ENCODE measurements around the gene RPLP2.

The RPLP2 gene

DNA sequence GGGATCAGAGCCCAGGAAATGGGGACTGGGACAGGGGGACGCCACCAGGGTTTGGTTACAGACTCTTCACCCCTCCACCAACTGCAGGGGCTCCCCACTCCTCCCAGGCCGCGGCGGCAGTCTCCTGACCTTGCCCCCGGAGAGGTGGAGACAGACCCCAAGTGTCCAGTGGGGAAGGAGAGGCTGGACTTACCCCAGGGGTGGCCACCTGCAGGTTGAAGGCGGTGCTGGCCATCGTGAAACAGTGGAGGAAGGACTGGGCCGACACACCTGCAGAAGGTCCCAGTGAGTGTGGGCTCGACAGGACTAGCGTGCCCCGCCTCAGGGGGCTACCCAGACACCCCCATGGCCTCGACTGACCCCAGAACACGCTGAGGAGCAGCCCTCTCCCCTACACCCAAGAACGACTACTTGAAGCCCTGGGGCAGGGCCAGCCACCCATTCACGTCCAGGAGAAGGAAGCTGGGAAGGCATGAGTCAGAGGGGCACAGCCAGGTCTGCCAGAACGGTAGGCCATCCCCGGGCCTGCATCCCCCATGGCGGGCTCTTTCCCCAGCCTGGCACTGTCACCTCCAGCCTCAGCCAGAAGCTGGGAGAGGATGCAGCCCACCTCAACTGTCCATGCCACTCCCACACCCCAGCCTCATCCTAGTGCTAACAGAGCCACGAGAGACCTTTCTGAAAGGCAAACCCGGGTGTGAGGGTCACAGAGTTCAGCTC, 34.7 kb upstream of the RPLP2 start:
- DNase-seq = no peak

DNA sequence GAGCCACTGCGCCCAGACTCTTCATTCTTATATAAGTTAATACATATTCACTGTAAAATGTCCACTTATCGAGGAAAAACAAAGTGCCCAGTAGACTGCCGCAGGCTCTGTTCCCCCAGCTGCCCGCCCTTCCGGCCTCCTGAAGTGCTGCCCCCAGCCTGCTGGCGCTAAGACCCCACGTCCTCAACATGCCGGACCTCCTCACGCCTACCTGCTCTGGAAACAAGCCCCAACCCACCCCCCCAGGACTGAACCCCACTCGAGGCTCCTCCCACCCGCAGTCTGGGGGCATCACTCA, 33.6 kb upstream of the RPLP2 start:
- no peak for DNase-seq

DNA sequence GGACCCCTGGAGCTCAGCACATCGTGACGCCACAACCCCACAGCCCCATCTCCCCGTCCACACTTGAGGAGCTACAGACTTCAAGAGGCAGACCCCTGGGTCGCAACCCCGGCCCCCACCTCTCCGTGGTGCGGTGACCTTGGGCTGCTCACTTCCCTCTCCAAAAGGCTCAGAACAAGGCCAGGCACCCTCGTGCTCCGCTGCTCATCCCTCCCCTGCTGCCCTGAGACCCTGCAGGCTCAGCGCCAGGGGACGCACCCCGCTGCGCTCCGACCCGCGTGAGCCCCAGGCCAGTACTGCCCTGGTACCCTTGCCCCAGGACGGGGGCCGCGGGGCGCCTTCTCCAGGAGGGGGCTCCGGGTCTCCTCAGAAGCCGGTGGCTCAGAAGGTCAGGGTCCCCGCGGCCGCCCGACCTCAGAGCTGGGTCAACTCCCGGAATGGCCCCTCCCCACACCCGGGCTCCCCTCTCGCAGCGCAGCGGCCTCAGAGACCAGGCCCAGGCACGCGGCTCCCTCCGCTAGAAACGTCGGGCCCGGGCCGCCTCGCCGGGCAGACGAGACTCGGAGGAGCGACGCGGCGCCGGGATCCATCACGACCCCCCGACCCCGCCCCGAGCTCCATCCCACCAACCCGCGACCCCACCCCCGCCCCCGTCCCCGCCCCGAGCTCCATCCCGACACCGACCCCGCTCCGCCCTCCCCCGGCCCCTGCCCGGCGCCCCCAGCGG, 33.0 kb upstream of the RPLP2 start:
- DNase-seq = peak in 1 of 2 experiments; percentile 79

DNA sequence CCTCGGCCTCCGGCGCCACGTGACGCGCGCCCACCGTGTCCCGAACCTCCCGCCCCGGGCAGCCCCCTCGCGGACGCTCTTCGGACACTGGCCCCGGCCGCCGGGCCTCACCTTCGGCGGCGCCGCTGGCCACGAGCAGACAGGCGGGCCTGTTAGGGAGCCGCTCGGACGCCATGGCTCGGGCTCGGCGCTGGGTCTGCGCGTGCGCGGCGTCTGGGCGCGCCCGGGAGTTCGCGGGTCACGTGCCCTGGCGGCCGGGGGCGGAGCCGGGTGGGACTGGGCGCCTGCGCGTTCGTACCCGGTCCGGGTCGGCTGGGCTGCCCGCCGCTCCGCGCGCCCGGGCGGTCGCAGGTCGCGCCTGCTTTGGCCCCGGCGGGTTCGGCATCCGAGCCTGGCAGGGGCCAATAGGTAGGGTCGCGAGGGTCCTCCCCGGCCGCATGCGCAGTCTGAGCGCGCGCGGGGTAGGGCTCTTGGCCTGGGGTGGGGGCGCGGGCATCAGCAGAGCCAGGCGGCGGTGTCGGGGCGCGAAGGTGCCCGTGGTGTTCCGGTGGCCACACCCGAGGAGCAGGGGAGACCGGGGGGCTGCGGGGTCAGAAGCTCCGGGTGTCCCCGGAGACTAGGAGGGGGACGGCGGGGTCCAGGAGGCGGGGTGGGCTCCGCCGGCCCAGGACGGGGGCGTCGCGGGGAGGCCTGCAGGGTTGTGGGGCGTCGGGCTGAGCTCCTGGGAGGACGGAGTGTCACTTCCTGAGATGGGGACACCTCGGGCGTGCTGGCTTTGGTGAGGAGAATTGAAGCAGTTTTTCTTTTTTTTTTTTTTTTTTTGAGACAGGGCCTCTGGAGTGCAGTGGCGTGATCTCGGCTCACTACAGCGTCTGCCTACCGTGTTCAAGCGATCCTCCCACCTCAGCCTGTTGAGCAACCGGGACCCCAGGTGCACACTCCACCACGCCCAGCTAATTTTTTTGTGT, 32.2 kb upstream of the RPLP2 start, which contains the start of gene GATD1:
GATD1 (minus strand) TSS at position 200 of the 968 bp plus-strand sequence; CDS start at position 175, 25 bp downstream.
- peak in 1 of 2 experiments; percentile 97 for DNase-seq

DNA sequence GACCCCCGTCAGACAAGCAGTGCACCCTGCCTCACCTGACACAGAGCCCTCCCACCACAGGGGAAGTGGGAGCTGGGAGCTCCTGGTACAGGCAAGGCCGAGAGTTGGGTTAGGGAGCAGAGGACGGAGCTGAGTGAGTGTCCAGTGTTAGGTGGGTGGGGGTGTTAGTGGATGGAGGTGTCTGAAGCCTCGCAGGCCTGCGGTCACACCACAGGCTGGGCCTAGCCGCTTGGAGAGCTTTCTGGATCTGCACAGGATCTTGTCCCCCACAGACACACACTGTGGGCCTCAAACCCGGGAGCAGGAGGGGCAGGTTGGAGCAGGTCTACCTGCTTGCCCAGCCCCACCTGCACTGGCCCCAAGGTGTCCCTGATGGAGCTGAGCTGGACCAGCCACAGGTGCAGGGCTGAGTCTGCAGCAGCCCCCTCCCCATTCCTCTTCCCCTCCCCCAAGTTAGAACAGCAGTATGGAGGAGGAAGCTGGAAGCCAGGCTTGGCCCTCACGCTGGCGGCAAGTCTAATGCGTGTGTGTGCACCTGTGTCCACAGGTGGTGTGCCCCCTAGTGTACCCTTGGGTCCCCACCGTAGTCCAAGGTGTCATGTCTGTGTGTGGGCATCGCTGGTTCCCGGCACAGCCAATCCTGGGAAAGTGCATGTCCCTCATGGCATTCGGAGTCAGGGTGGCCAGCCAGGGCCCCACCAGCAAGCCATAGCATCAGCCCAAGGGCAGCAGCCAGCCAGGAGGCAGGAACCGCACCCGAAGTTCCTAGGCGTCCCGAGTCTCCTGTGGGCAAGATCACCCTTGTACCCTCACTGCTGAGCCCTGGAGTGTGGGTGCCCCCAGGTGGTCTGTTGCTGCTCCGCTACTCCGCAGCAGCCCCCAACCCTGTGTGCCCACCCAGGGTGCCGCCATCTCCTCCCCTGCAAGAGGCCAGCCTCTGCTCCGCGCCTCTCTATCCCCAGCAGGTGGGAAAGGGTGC, 30.5 kb upstream of the RPLP2 start:
- DNase-seq = no peak

DNA sequence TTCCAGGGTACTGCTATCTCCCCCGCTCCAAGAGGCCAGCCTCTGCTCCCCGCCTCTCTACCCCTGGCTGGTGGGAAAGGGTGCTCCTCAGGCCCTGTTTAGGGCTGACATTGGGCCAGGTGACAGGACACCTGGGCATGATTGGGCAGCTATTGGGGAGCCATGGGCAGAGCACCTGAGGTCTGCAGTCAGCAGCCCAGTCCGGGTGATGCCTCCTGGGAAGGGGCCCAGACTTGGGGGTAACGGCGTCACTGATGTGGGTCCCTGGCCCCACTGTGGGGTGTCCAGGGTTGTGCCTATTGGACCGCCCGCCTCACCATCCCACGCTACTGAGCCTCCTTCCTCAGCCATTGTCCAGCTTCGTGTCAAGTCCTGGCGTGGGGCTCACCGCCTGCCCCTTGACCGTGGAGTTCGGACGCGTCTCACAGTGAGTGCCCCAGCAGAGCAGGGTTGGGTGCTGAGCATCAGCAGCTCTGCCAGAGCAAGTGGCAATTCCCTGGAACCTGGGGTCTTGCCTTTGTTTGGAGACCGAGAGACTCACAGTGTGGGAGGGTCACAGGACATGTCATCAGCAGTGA, 29.7 kb upstream of the RPLP2 start:
- DNase-seq = no peak

DNA sequence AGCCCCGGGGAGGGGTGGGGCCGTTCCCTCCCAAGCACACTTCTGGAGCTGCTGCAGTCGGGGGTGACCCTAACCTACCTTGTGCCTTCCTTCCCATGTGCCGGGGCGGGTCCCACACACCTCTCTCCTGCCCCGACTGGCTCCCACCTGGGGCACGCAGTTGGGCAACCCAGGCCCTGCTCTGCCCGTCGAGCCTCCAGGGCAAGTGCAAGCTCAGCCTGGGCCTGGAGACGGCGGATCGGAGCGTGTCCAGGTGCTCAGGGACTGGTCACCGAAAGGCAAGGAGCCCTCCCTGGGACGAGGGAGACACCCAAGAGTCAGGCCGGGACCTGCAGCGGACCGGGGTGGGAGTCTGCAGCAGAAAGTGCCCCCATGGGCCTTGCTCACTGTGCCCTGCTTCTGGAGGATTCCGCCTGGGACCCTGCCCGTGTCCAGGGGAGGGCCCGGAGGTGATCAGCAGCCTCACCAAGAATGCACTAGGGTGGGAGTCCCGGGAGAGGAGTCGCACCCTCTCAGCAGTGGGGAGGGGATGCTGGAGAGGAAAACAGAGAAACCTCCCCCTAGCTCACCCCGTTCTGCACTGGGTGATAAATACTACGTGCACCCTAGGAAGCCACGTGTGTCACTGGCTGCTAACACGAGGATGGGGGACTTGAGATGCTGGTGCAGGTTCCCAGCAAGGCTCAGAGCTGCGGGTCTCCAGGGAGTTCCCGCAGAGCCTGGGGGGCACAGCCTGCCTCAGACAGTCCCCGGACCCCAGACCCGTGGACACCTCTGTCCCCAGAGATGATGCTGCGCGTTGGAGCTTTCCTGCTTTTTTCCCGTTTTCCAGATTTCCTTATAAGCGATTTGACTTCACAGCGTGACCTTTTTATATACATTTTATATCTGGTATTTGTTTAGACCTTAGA, 27.2 kb upstream of the RPLP2 start:
- DNase-seq = no peak

DNA sequence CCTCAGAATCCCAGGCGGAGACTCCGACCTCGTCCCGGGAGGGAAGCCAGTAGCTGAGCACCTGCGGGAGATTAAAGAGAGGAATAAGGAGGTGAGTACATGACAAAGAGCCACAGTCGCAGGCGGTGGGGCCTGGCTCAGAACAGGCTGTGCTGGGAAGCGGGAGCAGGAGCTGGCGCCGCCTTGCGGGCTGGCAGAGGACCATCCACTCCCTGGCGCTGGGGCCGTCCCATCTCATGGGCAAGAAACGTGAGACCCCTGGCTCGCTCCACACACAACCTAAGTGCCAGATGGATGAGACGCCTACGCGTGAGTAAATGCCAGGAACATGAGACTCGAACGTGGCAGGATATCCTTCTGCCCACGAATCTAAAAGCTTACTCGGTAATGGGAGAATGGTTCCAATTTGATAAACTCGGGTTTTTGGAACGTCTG, 26.2 kb upstream of the RPLP2 start:
- peak; percentile 84 to 97 for DNase-seq

DNA sequence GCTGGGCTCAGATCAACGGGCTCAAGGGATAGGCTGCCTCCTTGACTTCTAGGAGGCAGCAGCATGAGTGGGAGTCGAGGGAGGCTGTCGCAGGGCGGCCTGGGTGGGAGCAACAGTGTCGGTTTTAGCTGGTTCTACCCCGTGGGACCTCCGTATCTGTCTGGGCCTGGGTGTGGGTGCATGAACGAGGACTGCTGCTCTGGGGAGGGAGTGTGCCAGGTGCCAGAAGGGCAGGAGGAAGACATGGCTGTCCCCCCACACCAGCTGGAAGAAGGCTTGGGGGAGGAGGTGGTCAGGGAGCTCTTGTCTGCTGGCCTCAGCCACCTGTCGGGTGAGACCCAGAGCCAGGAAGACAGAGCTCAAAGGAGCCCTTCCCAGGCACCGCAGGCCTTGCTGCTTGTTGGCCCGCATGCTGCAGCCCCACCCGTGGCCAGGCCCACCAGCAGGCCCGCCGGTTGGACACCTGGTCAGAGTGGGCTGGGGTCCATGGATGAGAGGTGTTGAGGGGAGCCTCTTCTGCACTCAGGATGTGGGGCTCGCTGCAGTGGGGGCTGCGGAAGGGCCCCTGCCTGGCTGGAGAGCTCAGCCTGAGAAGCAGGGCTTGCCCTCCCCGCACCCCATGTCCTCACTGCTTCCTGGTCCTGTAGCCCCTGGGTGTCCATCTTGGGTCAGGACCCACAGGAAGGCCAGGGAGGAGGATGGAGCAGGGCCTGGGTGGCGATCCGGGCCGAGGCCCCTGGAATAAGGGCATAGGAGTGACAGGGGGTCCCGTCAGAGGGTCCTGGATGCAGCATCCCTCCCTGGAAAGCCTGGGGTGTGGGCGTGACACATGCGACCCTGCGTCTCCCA, 23.3 kb upstream of the RPLP2 start:
- DNase-seq = no peak

DNA sequence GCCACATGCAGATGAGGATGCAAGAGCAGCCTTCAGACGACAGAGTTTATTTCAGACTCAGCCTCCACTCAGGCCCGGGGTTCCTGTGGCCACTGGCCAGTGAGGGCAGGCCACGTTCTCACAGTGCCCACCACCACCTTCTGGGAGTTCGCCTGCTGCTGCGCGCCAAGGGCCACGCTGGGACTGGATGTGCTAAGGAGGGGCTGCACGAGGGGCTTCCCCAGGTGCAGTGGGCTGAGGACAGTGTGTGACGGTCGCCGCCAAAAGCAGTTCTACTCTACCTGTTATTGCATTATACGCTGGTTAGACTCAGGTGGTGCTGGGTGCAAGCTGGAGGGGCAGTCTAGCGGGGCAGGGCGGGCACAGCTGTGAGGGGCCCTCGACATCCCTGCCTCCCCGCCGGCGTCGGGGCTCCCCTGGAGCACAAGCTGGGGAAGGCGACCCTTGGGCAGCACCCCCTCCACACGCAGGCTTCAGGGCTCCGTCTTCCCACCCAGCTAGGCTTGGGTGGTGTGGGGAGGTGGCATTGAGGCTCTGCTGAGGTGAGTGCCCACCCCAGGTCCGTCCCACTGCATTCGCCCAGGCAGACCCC, 22.6 kb upstream of the RPLP2 start:
- no peak for DNase-seq

DNA sequence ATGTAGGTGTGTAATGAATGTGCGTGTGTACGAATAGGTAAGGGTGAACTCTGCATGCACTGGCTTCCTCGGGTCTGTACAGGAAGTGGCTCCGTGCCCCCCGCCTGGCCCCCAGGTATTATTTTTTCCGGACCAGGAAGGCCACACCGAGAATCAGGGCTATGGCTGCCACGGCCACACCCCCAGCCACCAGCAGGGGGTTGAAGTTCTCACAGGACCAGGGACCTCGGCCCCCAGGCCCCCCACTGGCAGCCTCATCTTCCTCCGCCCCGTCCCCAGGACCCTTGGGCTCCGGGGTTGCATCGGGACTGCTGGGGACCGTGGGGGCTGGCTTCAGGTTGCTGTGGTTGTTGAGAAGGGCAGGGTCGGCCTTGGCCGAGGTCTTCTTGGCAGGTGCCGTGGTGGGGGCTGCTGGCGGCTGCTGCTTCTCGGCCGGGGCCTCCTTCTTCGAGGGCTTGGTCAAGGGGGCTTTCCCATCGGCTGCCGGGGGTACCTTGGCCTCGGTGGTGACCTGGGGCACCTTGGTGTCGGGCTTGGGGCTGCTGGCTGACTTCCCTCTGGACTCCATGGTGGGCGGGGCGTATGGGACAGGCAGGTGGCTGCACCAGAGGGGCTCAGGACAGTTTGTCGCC, 21.6 kb upstream of the RPLP2 start:
- DNase-seq = no peak

DNA sequence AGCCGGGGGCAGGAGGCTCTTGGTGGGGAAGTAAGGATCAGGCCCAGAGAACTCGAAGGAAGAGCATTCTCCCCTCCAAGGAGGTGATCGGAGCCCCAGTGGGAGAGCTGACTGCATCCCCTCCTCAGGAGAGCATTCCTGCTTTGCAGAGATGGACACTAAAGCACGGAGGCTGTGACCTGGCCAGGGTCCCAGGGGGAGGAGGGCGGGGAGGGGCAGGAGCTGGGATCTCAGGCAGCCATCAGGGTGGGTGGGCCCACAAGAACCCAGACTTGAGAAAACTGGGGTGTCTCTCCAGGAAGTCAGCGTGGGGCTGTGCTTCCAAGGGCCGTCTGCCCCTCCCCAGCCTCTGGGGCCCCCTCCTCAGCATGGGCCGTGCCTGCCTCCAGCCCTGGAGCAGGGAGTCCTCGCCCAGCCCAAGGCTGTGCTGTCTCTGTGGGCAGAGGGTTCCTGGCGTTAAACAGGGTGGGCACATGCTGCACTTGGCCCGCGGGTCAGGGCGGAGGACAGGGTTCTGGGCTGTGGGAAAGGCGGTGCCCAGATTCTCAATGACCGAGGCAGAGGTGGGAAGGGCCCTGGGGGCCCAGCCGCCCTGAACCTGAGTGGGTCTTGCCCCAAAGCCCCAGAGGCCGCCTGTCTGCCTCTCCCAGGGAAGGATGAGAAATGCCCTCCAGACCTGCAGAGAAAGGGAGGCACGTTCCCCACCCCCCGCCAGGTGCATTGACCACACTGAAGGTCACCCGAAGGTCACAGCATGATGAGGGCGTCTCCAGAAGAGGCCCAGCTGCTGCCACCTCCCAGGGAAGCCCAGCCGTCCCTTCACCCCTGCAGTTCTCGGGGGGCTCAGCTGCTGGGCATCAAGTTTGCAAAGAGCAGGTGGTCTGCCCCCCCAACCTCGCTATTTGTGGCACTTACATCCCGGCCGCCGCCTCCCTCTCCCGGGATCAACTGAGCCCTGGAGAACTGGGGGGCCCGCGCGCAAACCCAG, 20.5 kb upstream of the RPLP2 start:
- DNase-seq = no peak

DNA sequence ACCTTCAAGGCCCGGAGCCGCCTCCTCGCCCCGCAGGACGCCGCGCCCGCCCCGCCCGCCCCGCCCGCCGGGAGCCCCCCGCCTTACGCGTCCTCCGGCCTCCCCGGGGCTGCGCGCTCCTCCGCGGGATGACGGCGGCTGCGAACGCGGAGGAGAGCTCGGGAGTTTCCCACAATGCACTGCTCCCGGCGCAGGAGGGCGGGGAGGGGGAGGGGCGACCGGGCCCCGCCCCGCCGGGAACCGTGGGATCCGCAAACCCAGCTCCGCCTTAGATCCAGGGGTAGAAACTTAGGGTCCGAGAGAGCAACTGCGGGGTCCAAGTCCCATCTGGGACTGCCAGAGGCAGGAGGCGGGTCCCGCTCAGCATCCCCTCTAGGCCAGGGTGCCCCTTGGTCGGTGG, 19.8 kb upstream of the RPLP2 start, which contains the start of gene CEND1:
CEND1 (minus strand) TSS at position 148 of the 400 bp plus-strand sequence. CDS start 1,514 bp downstream, outside the sequence.
- peak in 1 of 2 experiments; percentile 74 for DNase-seq

DNA sequence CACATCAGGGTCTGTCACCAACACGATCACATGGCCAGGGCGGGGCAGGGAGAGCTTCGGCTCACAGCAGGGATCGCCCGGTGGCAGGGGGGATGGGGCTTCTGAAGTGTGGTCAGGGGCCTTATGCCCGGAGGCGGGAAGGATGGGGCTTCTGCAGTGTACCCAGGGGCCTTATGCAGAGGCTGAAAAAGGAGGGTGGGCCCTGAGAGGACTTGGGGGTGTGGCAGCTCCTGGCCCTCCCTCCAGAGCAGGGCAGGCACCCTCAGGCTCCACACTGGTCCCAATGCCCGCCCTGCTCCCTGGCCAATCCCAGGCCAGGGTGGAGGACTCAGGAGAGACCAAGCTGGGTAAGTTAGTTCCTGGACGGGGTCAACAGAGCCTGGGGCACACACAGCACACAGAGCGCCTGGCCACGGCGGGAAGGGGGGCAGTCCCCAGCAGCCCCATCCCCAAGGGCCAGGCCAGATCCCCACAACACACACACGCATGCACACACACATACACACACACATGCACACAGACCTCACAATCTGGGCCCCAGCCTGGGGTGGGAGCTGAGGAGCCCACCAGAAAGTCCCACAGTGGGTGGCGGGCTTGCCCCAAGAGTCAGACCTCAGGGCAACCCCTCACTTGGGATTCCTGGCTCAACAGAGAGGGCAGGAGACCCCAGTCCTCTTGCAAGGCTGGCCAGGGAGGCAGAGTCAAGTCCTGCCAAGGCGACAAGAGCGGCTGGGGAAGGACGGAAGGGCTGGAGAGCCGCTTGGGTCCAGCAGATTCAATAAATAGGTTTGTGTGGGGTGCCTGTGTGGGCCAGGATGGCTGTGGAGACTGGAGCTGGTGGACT, 18.8 kb upstream of the RPLP2 start:
- peak in 1 of 2 experiments; percentile 44 for DNase-seq

DNA sequence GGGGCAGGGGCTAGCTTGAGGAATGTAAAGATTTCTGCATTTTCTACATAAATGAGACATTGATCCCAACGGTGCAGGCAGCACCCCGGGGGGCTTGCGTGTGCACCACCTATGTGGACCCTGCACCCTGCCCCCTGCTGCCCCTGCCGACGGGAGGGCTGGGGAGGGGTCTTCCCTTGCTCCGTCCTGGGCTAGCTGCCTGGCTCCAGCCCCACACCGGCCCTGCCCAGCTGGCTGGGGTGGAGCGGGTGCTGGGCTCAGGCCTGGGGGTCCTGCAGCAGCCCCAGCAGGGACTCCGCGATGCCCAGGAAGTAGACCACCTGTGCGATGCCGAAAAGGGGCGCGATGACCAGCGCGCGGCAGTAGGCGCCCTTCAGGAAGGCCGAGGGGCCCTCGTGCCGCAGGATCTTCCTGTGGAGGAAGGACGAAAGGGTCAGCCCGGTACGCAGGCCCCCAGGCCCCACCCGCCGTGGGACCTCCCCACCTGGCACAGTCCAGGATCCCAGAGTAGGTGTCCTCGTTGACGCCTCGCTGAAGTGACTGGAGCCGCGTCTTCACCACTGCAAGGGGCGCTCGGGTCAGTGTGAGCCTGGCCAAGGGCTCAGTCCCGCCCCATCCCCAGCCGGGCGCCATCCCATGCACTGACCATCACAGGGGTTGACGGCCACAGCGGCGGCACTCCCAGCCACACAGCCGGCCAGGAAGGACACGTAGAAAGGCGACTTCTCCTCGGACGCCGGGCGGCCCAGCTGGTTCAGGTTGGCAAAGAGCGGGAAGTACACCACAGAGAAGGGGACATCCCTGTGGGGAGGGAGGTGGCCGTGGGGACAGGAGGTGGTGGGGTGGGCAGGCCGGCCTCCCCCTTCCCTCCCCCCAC, 17.9 kb upstream of the RPLP2 start:
- DNase-seq = no peak

Data from NCI-H526 (cell line).